HEK293 (cell line): Measurements from ENCODE around the gene APOO.

Experiments
- BCL11A ChIP-seq: fragments of 450-650 bp; formaldehyde crosslinking; IDR thresholded peaks from 2 replicates; pipeline ENCODE4 v1.5.1; 2016; ENCODE audit warnings: low read depth, missing biosample characterization, missing genetic modification characterization
- KLF1 ChIP-seq: fragments of 450-650 bp; formaldehyde crosslinking; IDR thresholded peaks from 2 replicates; pipeline ENCODE4 v1.5.1; 2016; ENCODE audit warnings: missing biosample characterization, missing genetic modification characterization
- KLF8 ChIP-seq: fragments of 450-650 bp; formaldehyde crosslinking; IDR thresholded peaks from 2 replicates; pipeline ENCODE4 v1.5.1; 2016; ENCODE audit warnings: missing biosample characterization, missing genetic modification characterization
- OVOL3 ChIP-seq: fragments of 450-650 bp; formaldehyde crosslinking; IDR thresholded peaks from 2 replicates; pipeline ENCODE4 v1.5.1; 2016; ENCODE audit warnings: missing biosample characterization, missing genetic modification characterization
- SALL2 ChIP-seq: fragments of 450-650 bp; formaldehyde crosslinking; IDR thresholded peaks from 2 replicates; pipeline ENCODE4 v1.5.0; 2017; ENCODE audit warnings: missing biosample characterization, mild to moderate bottlenecking, missing genetic modification characterization, borderline replicate concordance
- ZNF146 ChIP-seq: fragments of 450-650 bp; formaldehyde crosslinking; IDR thresholded peaks from 2 replicates; pipeline ENCODE4 v1.5.1; 2016; ENCODE audit warnings: missing biosample characterization, missing genetic modification characterization
- ZNF155 ChIP-seq: fragments of 450-650 bp; formaldehyde crosslinking; IDR thresholded peaks from 2 replicates; pipeline ENCODE4 v1.5.1; 2016; ENCODE audit warnings: missing biosample characterization, missing genetic modification characterization
- ZNF16 ChIP-seq: fragments of 450-650 bp; formaldehyde crosslinking; IDR thresholded peaks from 2 replicates; pipeline ENCODE4 v1.5.1; 2016; ENCODE audit warnings: low read depth, missing biosample characterization, missing genetic modification characterization
- ZNF221 ChIP-seq: fragments of 450-650 bp; formaldehyde crosslinking; IDR thresholded peaks from 2 replicates; pipeline ENCODE4 v1.5.1; 2017; ENCODE audit warnings: missing biosample characterization, missing genetic modification characterization, borderline replicate concordance
- ZNF366 ChIP-seq: fragments of 450-650 bp; formaldehyde crosslinking; conservative IDR thresholded peaks from 2 replicates; pipeline ENCODE4 v1.5.1; 2016; ENCODE audit warnings: missing biosample characterization, missing genetic modification characterization
- ZNF391 ChIP-seq: fragments of 450-650 bp; formaldehyde crosslinking; IDR thresholded peaks from 2 replicates; pipeline ENCODE4 v1.5.1; 2016; ENCODE audit warnings: low read depth, missing biosample characterization, missing genetic modification characterization, borderline replicate concordance
- ZNF501 ChIP-seq: fragments of 450-650 bp; formaldehyde crosslinking; IDR thresholded peaks from 2 replicates; pipeline ENCODE4 v1.5.1; 2016; ENCODE audit warnings: missing biosample characterization, missing genetic modification characterization
- ZNF548 ChIP-seq: fragments of 450-650 bp; formaldehyde crosslinking; IDR thresholded peaks from 2 replicates; pipeline ENCODE4 v1.5.1; 2016; ENCODE audit warnings: missing biosample characterization, missing genetic modification characterization
- ZNF555 ChIP-seq: fragments of 450-650 bp; formaldehyde crosslinking; conservative IDR thresholded peaks from 2 replicates; pipeline ENCODE4 v1.5.1; 2017; ENCODE audit warnings: missing biosample characterization, mild to moderate bottlenecking, missing genetic modification characterization, inconsistent platforms
- ZNF629 ChIP-seq: fragments of 450-650 bp; formaldehyde crosslinking; IDR thresholded peaks from 2 replicates; pipeline ENCODE4 v1.5.1; 2017; ENCODE audit warnings: missing biosample characterization, missing genetic modification characterization
- ZNF707 ChIP-seq: fragments of 450-650 bp; formaldehyde crosslinking; IDR thresholded peaks from 2 replicates; pipeline ENCODE4 v1.5.1; 2016; ENCODE audit warnings: missing biosample characterization, missing genetic modification characterization
- ZSCAN16 ChIP-seq: fragments of 450-650 bp; formaldehyde crosslinking; IDR thresholded peaks from 2 replicates; pipeline ENCODE4 v1.5.1; 2016; ENCODE audit warnings: missing biosample characterization, missing genetic modification characterization
- TF ChIP-seq, protein P1 (sequence below): fragments of 450-650 bp; formaldehyde crosslinking; IDR thresholded peaks from 2 replicates; pipeline ENCODE4 v1.5.1; 2016; ENCODE audit warnings: missing biosample characterization, missing genetic modification characterization
- TF ChIP-seq, protein P2 (sequence below): fragments of 450-650 bp; formaldehyde crosslinking; IDR thresholded peaks from 2 replicates; pipeline ENCODE4 v1.5.1; 2016; ENCODE audit warnings: missing biosample characterization, missing genetic modification characterization, borderline replicate concordance
- TF ChIP-seq, protein P3 (sequence below): sonication (generic); formaldehyde crosslinking; IDR thresholded peaks from 2 replicates; pipeline ENCODE4 v1.8.1; 2022; ENCODE audit warnings: mild to moderate bottlenecking, moderate library complexity, missing genetic modification reagents
- TF ChIP-seq, protein P4 (sequence below): fragments of 450-650 bp; formaldehyde crosslinking; IDR thresholded peaks from 2 replicates; pipeline ENCODE4 v1.5.1; 2016; ENCODE audit warnings: missing biosample characterization, missing genetic modification characterization
- TF ChIP-seq, protein P5 (sequence below): fragments of 450-650 bp; formaldehyde crosslinking; IDR thresholded peaks from 2 replicates; pipeline ENCODE4 v1.5.1; 2016; ENCODE audit warnings: missing biosample characterization, missing genetic modification characterization, low read depth
- TF ChIP-seq, protein P6 (sequence below): fragments of 450-650 bp; formaldehyde crosslinking; IDR thresholded peaks from 2 replicates; pipeline ENCODE4 v1.5.1; 2016; ENCODE audit warnings: missing biosample characterization, missing genetic modification characterization

APOO gene

DNA sequence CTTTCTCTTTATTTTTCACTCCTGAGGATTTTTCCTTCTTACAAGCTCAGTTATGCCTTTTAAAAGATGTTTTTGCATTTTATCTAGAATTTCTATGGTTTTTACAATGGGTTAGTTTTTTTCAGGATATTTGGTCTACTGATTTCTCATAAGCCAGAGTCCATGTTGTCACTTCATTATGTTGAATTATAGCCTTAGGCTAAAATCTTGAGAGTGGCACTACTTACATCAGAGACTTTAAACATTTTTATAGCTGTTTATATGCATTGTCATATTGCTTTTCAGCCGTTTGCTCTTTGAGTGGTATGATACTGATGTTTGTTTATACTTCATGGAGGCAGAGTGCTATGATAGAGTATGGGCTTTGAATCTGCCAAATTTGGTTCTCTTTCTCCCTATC, 36.5 kb upstream of the APOO start (continued):
- TF ChIP-seq BCL11A (tag by site-specific recombination) (peak; percentile 89), ZNF16 (tag by site-specific recombination) (no peak), ZSCAN16 (tag by site-specific recombination) (no peak), KLF1 (tag by site-specific recombination) (no peak), OVOL3 (tag by site-specific recombination) (peak; percentile 94), ZNF221 (no peak), ZNF501 (tag by site-specific recombination) (no peak), ZNF555 (no peak), ZNF146 (no peak), ZNF366 (peak; percentile 68), KLF8 (tag by site-specific recombination) (peak; percentile 56; the same call in 1 of the 2 replicates), SALL2 (tag by site-specific recombination) (no peak), ZNF548 (no peak), ZNF629 (peak; percentile 83), ZNF391 (tag by site-specific recombination) (no peak), ZNF707 (tag by site-specific recombination) (no peak), ZNF155 (tag by site-specific recombination) (no peak)
- TF ChIP-seq, protein P1, sequence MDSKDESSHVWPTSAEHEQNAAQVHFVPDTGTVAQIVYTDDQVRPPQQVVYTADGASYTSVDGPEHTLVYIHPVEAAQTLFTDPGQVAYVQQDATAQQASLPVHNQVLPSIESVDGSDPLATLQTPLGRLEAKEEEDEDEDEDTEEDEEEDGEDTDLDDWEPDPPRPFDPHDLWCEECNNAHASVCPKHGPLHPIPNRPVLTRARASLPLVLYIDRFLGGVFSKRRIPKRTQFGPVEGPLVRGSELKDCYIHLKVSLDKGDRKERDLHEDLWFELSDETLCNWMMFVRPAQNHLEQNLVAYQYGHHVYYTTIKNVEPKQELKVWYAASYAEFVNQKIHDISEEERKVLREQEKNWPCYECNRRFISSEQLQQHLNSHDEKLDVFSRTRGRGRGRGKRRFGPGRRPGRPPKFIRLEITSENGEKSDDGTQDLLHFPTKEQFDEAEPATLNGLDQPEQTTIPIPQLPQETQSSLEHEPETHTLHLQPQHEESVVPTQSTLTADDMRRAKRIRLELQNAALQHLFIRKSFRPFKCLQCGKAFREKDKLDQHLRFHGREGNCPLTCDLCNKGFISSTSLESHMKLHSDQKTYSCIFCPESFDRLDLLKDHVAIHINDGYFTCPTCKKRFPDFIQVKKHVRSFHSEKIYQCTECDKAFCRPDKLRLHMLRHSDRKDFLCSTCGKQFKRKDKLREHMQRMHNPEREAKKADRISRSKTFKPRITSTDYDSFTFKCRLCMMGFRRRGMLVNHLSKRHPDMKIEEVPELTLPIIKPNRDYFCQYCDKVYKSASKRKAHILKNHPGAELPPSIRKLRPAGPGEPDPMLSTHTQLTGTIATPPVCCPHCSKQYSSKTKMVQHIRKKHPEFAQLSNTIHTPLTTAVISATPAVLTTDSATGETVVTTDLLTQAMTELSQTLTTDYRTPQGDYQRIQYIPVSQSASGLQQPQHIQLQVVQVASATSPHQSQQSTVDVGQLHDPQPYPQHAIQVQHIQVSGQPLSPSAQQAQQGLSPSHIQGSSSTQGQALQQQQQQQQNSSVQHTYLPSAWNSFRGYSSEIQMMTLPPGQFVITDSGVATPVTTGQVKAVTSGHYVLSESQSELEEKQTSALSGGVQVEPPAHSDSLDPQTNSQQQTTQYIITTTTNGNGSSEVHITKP (tag by site-specific recombination) = no peak
- TF ChIP-seq, protein P2, sequence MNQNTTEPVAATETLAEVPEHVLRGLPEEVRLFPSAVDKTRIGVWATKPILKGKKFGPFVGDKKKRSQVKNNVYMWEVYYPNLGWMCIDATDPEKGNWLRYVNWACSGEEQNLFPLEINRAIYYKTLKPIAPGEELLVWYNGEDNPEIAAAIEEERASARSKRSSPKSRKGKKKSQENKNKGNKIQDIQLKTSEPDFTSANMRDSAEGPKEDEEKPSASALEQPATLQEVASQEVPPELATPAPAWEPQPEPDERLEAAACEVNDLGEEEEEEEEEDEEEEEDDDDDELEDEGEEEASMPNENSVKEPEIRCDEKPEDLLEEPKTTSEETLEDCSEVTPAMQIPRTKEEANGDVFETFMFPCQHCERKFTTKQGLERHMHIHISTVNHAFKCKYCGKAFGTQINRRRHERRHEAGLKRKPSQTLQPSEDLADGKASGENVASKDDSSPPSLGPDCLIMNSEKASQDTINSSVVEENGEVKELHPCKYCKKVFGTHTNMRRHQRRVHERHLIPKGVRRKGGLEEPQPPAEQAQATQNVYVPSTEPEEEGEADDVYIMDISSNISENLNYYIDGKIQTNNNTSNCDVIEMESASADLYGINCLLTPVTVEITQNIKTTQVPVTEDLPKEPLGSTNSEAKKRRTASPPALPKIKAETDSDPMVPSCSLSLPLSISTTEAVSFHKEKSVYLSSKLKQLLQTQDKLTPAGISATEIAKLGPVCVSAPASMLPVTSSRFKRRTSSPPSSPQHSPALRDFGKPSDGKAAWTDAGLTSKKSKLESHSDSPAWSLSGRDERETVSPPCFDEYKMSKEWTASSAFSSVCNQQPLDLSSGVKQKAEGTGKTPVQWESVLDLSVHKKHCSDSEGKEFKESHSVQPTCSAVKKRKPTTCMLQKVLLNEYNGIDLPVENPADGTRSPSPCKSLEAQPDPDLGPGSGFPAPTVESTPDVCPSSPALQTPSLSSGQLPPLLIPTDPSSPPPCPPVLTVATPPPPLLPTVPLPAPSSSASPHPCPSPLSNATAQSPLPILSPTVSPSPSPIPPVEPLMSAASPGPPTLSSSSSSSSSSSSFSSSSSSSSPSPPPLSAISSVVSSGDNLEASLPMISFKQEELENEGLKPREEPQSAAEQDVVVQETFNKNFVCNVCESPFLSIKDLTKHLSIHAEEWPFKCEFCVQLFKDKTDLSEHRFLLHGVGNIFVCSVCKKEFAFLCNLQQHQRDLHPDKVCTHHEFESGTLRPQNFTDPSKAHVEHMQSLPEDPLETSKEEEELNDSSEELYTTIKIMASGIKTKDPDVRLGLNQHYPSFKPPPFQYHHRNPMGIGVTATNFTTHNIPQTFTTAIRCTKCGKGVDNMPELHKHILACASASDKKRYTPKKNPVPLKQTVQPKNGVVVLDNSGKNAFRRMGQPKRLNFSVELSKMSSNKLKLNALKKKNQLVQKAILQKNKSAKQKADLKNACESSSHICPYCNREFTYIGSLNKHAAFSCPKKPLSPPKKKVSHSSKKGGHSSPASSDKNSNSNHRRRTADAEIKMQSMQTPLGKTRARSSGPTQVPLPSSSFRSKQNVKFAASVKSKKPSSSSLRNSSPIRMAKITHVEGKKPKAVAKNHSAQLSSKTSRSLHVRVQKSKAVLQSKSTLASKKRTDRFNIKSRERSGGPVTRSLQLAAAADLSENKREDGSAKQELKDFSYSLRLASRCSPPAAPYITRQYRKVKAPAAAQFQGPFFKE (tag by site-specific recombination) = no peak
- TF ChIP-seq, protein P3, sequence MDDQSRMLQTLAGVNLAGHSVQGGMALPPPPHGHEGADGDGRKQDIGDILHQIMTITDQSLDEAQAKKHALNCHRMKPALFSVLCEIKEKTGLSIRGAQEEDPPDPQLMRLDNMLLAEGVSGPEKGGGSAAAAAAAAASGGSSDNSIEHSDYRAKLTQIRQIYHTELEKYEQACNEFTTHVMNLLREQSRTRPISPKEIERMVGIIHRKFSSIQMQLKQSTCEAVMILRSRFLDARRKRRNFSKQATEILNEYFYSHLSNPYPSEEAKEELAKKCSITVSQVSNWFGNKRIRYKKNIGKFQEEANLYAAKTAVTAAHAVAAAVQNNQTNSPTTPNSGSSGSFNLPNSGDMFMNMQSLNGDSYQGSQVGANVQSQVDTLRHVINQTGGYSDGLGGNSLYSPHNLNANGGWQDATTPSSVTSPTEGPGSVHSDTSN (CRISPR knock-in tag) = no peak
- TF ChIP-seq, protein P4, sequence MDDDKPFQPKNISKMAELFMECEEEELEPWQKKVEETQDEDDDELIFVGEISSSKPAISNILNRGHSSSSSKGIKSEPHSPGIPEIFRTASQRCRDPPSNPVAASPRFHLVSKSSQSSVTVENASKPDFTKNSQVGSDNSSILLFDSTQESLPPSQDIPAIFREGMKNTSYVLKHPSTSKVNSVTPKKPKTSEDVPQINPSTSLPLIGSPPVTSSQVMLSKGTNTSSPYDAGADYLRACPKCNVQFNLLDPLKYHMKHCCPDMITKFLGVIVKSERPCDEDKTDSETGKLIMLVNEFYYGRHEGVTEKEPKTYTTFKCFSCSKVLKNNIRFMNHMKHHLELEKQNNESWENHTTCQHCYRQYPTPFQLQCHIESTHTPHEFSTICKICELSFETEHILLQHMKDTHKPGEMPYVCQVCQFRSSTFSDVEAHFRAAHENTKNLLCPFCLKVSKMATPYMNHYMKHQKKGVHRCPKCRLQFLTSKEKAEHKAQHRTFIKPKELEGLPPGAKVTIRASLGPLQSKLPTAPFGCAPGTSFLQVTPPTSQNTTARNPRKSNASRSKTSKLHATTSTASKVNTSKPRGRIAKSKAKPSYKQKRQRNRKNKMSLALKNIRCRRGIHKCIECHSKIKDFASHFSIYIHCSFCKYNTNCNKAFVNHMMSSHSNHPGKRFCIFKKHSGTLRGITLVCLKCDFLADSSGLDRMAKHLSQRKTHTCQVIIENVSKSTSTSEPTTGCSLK (tag by site-specific recombination) = no peak
- TF ChIP-seq, protein P5, sequence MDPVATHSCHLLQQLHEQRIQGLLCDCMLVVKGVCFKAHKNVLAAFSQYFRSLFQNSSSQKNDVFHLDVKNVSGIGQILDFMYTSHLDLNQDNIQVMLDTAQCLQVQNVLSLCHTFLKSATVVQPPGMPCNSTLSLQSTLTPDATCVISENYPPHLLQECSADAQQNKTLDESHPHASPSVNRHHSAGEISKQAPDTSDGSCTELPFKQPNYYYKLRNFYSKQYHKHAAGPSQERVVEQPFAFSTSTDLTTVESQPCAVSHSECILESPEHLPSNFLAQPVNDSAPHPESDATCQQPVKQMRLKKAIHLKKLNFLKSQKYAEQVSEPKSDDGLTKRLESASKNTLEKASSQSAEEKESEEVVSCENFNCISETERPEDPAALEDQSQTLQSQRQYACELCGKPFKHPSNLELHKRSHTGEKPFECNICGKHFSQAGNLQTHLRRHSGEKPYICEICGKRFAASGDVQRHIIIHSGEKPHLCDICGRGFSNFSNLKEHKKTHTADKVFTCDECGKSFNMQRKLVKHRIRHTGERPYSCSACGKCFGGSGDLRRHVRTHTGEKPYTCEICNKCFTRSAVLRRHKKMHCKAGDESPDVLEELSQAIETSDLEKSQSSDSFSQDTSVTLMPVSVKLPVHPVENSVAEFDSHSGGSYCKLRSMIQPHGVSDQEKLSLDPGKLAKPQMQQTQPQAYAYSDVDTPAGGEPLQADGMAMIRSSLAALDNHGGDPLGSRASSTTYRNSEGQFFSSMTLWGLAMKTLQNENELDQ = no peak
- TF ChIP-seq, protein P6, sequence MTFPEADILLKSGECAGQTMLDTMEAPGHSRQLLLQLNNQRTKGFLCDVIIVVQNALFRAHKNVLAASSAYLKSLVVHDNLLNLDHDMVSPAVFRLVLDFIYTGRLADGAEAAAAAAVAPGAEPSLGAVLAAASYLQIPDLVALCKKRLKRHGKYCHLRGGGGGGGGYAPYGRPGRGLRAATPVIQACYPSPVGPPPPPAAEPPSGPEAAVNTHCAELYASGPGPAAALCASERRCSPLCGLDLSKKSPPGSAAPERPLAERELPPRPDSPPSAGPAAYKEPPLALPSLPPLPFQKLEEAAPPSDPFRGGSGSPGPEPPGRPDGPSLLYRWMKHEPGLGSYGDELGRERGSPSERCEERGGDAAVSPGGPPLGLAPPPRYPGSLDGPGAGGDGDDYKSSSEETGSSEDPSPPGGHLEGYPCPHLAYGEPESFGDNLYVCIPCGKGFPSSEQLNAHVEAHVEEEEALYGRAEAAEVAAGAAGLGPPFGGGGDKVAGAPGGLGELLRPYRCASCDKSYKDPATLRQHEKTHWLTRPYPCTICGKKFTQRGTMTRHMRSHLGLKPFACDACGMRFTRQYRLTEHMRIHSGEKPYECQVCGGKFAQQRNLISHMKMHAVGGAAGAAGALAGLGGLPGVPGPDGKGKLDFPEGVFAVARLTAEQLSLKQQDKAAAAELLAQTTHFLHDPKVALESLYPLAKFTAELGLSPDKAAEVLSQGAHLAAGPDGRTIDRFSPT = no peak
